Measurements from ENCODE around the gene MYBL2. TPM values are rescaled to one million over a fixed set of nuclear protein-coding genes. Genes with fewer than 3 reads are reported as not detected.

The MYBL2 gene
- total RNA-seq, 4 donors from 2014 or later = 0.20 TPM; not detected in 3

GRCh38 chr20:43762911-43763310 lies 96.0 kb downstream of the MYBL2 start:
- no peak for TF ChIP-seq EP300 (IDR thresholded peaks at IDR 0.05)
- no peak for TF ChIP-seq CTCF (IDR thresholded peaks at IDR 0.05)
- no peak for TF ChIP-seq POLR2AphosphoS5 (IDR thresholded peaks at IDR 0.05)
- no peak for TF ChIP-seq POLR2A (IDR thresholded peaks at IDR 0.05)
- Histone ChIP-seq H3K4me3 (no peak overlapping the region), H3K27ac (peak overlapping the region in 3 of 4 donors; percentile 48 to 75 (median 65)), H3K9me3 (no peaks in the 10 kb centered on the region), H3K4me1 (peaks cover 0 to 47% (median 0%) of the 10 kb centered on the region in 3 donors), H3K36me3 (no peaks in the 10 kb centered on the region), H3K27me3 (no peaks in the 10 kb centered on the region)
- ATAC-seq = peak; percentile 23
- WGBS, 2 donors (ENCODE audit: low coverage in 1 of 2) = 85 to 93% methylated on average over 3 to 4 of the region's 7 CpGs

DNA sequence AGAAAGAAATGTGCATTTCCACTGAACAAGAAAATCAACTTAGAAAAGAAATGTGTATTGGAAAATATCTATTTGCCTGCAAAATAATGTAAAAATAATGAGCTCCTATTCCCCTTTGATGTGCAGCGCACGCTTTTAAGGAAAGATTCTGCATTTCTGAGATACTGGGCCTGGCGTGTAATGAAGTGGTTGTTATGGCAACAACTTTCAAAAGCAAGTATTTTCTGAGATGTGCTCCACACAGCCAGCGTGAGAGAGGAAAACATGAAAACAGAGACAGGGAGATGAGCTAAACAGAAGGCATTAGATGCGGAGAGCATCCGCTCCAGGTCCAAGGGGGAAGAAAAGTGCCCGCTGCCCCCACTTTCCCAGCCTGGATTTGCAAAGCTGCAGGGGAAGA lies 99.0 kb downstream of the MYBL2 start:
- no peak overlapping the region for H3K4me3 ChIP-seq
- no peaks in the 10 kb centered on the region for H3K36me3 ChIP-seq
- 33 to 39% methylated on average over 4 to 7 of the region's 7 CpGs for WGBS, 2 donors (ENCODE audit: low coverage in 1 of 2)
- H3K4me1 ChIP-seq = peaks cover 0 to 55% (median 0%) of the 10 kb centered on the region in 3 donors
- H3K27me3 ChIP-seq = no peaks in the 10 kb centered on the region
- peak overlapping the region in 1 of 4 donors; percentile 56 for H3K27ac ChIP-seq
- TF ChIP-seq POLR2AphosphoS5 (IDR thresholded peaks at IDR 0.05) (no peak), CTCF (IDR thresholded peaks at IDR 0.05) (no peak), POLR2A (IDR thresholded peaks at IDR 0.05) (no peak), EP300 (IDR thresholded peaks at IDR 0.05) (no peak)
- no peak for ATAC-seq
- H3K9me3 ChIP-seq = no peaks in the 10 kb centered on the region

Other genes with a start within 250 kb of the MYBL2 start
- 10 to 100 TPM; 25.3 to 47.5 (median 31.3) TPM for gene SRSF6, start 209.2 kb upstream of the MYBL2 start, total RNA-seq
- 10 to 100 TPM in 2 of 4 donors, 1 to 10 TPM in 2; 7.5 to 34.7 (median 15.7) TPM for gene L3MBTL1, start 159.4 kb upstream of the MYBL2 start, total RNA-seq
- 1 to 10 TPM in 1 of 4 donors, under 1 TPM in 1, not detected in 2; 0.16 to 2.2 TPM for gene SGK2, start 108.1 kb upstream of the MYBL2 start, total RNA-seq
- 10 to 100 TPM; 13.6 to 22.1 (median 16.7) TPM for gene IFT52, start 76.2 kb upstream of the MYBL2 start, total RNA-seq
- not detected for gene GTSF1L, start 59.9 kb downstream of the MYBL2 start, total RNA-seq
- gene TOX2, start 247.7 kb downstream of the MYBL2 start, total RNA-seq = 10 to 100 TPM; 16.4 to 47.8 (median 40.3) TPM

All from gastroesophageal sphincter (tissue), 4 donors.